Smooth muscle cell (in vitro differentiated cells): Measurements from ENCODE around the gene DDX17. TPM values are rescaled to one million over a fixed set of nuclear protein-coding genes. Genes with fewer than 3 reads are reported as not detected.

Experiments used
- DNase-seq: peaks from one replicate; lab custom pipeline; 2025; ENCODE audit not compliant: unreplicated experiment; lab: John Stamatoyannopoulos, UW
- H2AFZ ChIP-seq: fragments of 200-600 bp; sonication (generic); 2 replicates; pipeline ENCODE4 v1.6.0; 2016; ENCODE audit warnings: antibody characterized with exemption, low read depth, mild to moderate bottlenecking
- H3F3A ChIP-seq: fragments of 200-600 bp; sonication (generic); 2 replicates; pipeline ENCODE4 v1.6.0; 2017; ENCODE audit warnings: antibody characterized with exemption, low read depth
- H3K27ac ChIP-seq: fragments of 200-600 bp; sonication (generic); 2 replicates; pipeline ENCODE4 v1.5.1; 2016; ENCODE audit warnings: low read depth, mild to moderate bottlenecking
- H3K27me3 ChIP-seq: fragments of 200-600 bp; sonication (generic); 2 replicates; pipeline ENCODE4 v1.6.1; 2016; ENCODE audit warnings: low read depth, mild to moderate bottlenecking
- H3K36me3 ChIP-seq: fragments of 200-600 bp; sonication (generic); 2 replicates; pipeline ENCODE4 v1.5.1; 2016; ENCODE audit warnings: low read depth
- H3K4me1 ChIP-seq: fragments of 200-600 bp; sonication (generic); 2 replicates; pipeline ENCODE4 v1.5.1; 2016; ENCODE audit warnings: low read depth
- H3K4me2 ChIP-seq: fragments of 200-600 bp; sonication (generic); 2 replicates; pipeline ENCODE4 v1.6.0; 2016; ENCODE audit warnings: mild to moderate bottlenecking
- H3K4me3 ChIP-seq: fragments of 200-600 bp; sonication (generic); 2 replicates; pipeline ENCODE4 v1.5.1; 2016; ENCODE audit warnings: mild to moderate bottlenecking
- H3K79me2 ChIP-seq: fragments of 200-600 bp; sonication (generic); 2 replicates; pipeline ENCODE4 v1.6.0; 2016; ENCODE audit warnings: low read depth, mild to moderate bottlenecking
- H3K9ac ChIP-seq: fragments of 200-600 bp; sonication (generic); 2 replicates; pipeline ENCODE4 v1.6.0; 2016; ENCODE audit warnings: low read depth
- H3K9me3 ChIP-seq: fragments of 200-600 bp; sonication (generic); replicated peaks from 2 replicates; pipeline ENCODE4 v1.5.1; 2016; ENCODE audit warnings: low read depth
- H4K20me1 ChIP-seq: fragments of 200-600 bp; sonication (generic); 2 replicates; pipeline ENCODE4 v1.6.0; 2016; ENCODE audit warnings: low read depth
- CTCF ChIP-seq: fragments of 200-600 bp; sonication (generic); IDR thresholded peaks from 2 replicates; pipeline ENCODE4 v1.5.1; 2017; ENCODE audit warnings: borderline replicate concordance, mild to moderate bottlenecking, antibody characterized with exemption; ENCODE audit not compliant: insufficient read depth, poor library complexity, severe bottlenecking
- WGBS: methylation state at CpG from one replicate; pipeline ENCODE4 v1.1.7; 2016; ENCODE audit warnings: low lambda C conversion rate; 5-methylcytosine and 5-hydroxymethylcytosine counted together
- polyA plus RNA-seq: library from polyadenylated mRNA; unstranded; fragments of >200 nt; fragmentation: Nextera tagmentation; extraction: Ambion mirVana; gene quantifications from 2 replicates; pipeline ENCODE4 v1.2.1, GENCODE V29; 2016
- total RNA-seq: library from RNA; depleted of rRNA; stranded (reverse); fragments of >200 nt; gene quantifications from 2 replicates; pipeline ENCODE4 v1.2.3, GENCODE V29; 2014

DDX17 gene
- total RNA-seq (182 and 201 TPM in 2 replicates), polyA plus RNA-seq (11.5 and 22.2 TPM in 2 replicates)

GRCh38 chr22:38506118-38506962 lies at the start of gene DDX17:
Gene DDX17, minus strand, starts transcription at chr22:38506311.
- peak within 1 kb of the TSS; percentile 100 for H3K27ac ChIP-seq
- H3K4me2 ChIP-seq = peak within 1 kb of the TSS; percentile 91
- H3K79me2 ChIP-seq = peaks cover 48% of the 10 kb centered on the region
- no peaks in the 10 kb centered on the region for H3K36me3 ChIP-seq
- peaks cover 41% of the 10 kb centered on the region for H4K20me1 ChIP-seq
- H3K27me3 ChIP-seq = no peaks in the 10 kb centered on the region
- H3K9me3 ChIP-seq = no peaks in the 10 kb centered on the region
- DNase-seq = peak; percentile 89
- H3K9ac ChIP-seq = peak within 1 kb of the TSS; percentile 100
- H3K4me1 ChIP-seq = peaks cover 20% of the 10 kb centered on the region
- WGBS = 2% methylated on average over 81 of the region's 83 CpGs
- no peak for TF ChIP-seq CTCF
- H3F3A ChIP-seq = peaks cover 3% of the 10 kb centered on the region
- peak within 1 kb of the TSS; percentile 92 for H3K4me3 ChIP-seq
- peak within 1 kb of the TSS; percentile 96 for H2AFZ ChIP-seq

GRCh38 chr22:38554281-38554680 lies 48.2 kb upstream of the DDX17 start:
- H3K27me3 ChIP-seq = no peaks in the 10 kb centered on the region
- no peak overlapping the region for H2AFZ ChIP-seq
- H4K20me1 ChIP-seq = no peaks in the 10 kb centered on the region
- DNase-seq = no peak
- no peaks in the 10 kb centered on the region for H3K36me3 ChIP-seq
- 86% methylated on average over 3 of the region's 3 CpGs for WGBS
- H3K4me3 ChIP-seq = no peak overlapping the region
- no peak for TF ChIP-seq CTCF
- H3K9ac ChIP-seq = no peak overlapping the region
- no peaks in the 10 kb centered on the region for H3F3A ChIP-seq
- H3K4me2 ChIP-seq = no peak overlapping the region
- H3K4me1 ChIP-seq = no peaks in the 10 kb centered on the region
- no peaks in the 10 kb centered on the region for H3K79me2 ChIP-seq
- no peaks in the 10 kb centered on the region for H3K9me3 ChIP-seq
- H3K27ac ChIP-seq = no peak overlapping the region

GRCh38 chr22:38549101-38549894 lies 43.2 kb upstream of the DDX17 start:
- Histone ChIP-seq H3K79me2 (no peaks in the 10 kb centered on the region), H4K20me1 (no peaks in the 10 kb centered on the region), H3K36me3 (no peaks in the 10 kb centered on the region), H3K4me2 (no peak overlapping the region), H3K27ac (no peak overlapping the region), H3K27me3 (no peaks in the 10 kb centered on the region), H3K4me1 (no peaks in the 10 kb centered on the region), H3K4me3 (no peak overlapping the region), H3F3A (no peaks in the 10 kb centered on the region), H2AFZ (no peak overlapping the region), H3K9ac (no peak overlapping the region), H3K9me3 (no peaks in the 10 kb centered on the region)
- no peak for DNase-seq
- TF ChIP-seq CTCF = no peak
- WGBS = 85% methylated on average over 7 of the region's 7 CpGs
